Measurements from ENCODE around the gene SYCP2.

DNA sequence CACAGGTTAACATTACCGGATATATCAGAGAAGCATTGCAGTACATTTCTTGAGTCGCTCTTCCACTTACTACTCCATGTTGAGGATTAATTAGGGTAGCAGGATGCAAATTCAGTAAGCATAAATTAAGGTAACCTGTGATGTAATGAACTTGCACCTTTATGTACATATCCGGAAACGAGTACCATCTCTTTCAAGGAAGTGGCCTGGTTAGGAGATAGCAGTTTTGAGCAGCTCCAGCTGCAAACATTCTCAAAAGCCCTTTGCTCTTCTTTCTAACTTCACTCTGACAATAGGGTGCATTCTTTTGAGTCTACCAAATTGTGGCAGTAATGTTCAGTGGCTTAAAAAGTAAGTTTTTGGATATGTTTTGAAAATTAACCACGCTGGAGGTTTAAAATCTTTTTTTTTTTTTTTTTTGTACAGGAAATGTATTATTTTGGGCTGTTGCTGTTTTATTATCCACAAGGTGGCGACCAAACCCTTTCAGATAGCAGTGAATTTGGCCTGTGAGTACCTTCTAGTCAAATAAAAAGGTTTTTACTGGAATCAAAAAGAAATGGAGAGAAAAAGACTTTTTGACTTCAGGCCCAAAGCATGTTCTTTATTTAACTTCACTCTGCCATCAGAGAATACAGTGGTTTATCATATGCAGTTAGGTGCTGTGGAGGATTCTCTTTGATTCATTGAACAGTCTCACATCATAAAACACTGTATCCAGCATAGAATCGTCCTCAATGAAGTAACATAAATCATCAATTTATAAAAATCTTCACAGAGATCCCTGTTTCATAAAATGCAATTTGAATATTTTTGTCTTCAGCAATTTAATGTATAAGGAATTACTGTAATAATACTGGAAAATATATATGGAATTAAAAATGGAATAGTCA, 15.6 kb upstream of the SYCP2 start:
- no peak for TF ChIP-seq EP300 (IDR thresholded peaks at IDR 0.05)
- TF ChIP-seq, protein P1, sequence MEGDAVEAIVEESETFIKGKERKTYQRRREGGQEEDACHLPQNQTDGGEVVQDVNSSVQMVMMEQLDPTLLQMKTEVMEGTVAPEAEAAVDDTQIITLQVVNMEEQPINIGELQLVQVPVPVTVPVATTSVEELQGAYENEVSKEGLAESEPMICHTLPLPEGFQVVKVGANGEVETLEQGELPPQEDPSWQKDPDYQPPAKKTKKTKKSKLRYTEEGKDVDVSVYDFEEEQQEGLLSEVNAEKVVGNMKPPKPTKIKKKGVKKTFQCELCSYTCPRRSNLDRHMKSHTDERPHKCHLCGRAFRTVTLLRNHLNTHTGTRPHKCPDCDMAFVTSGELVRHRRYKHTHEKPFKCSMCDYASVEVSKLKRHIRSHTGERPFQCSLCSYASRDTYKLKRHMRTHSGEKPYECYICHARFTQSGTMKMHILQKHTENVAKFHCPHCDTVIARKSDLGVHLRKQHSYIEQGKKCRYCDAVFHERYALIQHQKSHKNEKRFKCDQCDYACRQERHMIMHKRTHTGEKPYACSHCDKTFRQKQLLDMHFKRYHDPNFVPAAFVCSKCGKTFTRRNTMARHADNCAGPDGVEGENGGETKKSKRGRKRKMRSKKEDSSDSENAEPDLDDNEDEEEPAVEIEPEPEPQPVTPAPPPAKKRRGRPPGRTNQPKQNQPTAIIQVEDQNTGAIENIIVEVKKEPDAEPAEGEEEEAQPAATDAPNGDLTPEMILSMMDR (IDR thresholded peaks at IDR 0.05): peak in 5 of 6 experiments; percentile 50 to 61 (median 52)
